Measurements from ENCODE around the gene ARL6IP5.
A peak's percentile ranks its signal among the peaks of the same experiment; 100 is the strongest.

Gene ARL6IP5

DNA sequence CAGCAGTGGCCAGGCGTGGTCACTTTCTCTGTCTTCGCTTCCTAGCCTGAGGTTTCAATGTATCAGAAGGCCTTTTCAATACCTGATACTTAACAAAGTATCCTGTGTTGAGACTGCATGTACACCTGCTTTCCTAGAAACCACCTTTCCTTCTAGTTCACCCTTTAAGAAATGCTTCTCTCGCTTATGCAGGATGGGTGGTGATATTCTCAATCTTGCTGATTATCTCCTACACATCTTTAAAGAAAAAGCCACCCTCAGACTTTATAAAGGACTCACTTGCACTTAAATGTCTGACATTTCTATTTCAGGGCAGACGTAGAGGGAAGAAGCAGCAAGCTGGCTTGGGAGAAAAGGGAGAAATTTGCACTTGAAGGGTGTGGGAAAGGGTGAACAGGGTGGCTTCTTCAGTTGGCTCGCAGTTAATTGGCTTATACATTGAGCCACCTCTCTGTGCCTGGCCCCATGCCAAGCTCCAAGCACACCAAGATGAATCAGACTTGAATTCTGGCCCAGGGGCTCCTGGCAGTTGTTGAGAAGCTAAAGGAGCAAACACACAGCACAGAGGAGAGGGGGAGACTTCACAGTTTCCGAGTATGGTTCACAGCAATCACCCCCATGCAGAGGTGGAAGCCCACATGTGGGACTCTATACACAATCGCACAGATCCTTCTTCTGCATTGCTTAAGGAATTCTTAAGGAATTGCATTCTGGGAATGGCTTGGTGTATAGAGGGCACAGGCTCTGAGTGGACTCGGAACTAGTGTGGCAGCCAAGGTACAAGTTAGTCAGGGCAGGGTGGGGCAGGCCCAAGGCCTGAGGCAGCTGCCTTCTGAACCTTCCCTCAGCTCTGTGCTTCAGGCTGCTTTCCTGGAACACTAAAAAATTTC, 1.3 kb downstream of the ARL6IP5 start:
- peak; percentile 87 for DNase-seq (ENCODE audit: low spot score)

- DNase-seq (ENCODE audit: low spot score), result no peak
Observed at GRCh38 chr3:69087030-69087791, 2.5 kb downstream of the ARL6IP5 start.

- DNase-seq (ENCODE audit: low spot score), result no peak
Observed at GRCh38 chr3:69088063-69088462, 3.3 kb downstream of the ARL6IP5 start.

GRCh38 chr3:69090021-69090420, 5.3 kb downstream of the ARL6IP5 start:
- no peak for DNase-seq (ENCODE audit: low spot score)

DNA sequence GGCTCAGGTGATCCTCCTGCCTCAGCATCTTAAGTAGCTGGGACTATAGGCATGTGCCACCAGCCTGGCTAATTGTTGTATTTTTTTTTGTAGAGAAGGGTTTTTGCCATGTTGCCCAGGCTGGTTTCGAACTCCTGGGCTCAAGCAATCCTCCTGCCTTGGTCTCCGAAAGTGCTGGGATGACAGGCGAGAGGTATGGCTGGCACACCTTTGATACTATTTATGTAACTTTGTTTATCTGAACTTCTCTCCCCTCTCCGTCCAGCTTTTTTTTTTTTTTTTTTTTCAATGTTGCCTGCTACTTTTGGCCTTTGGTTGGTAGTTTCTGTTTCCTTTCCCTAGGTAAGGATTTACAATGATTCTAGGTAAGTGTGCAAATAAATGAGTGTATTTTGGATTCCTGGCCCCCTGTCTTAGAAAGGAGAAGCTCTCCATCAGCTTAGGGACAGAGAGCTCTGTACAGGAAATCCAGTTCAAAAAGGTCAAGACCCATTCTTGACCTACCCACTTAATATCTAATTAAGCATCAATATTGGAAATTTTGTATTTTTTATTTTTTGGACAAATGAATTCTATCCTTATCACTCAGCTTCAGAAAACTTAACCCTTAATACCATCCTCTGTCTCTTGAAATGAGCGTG, 6.8 kb downstream of the ARL6IP5 start:
- DNase-seq (ENCODE audit: low spot score), result no peak

GRCh38 chr3:69092030-69092516, 7.3 kb downstream of the ARL6IP5 start:
- DNase-seq (ENCODE audit: low spot score), result peak; percentile 83

GRCh38 chr3:69094467-69095205, 9.9 kb downstream of the ARL6IP5 start:
- DNase-seq (ENCODE audit: low spot score), result peak; percentile 56

DNA sequence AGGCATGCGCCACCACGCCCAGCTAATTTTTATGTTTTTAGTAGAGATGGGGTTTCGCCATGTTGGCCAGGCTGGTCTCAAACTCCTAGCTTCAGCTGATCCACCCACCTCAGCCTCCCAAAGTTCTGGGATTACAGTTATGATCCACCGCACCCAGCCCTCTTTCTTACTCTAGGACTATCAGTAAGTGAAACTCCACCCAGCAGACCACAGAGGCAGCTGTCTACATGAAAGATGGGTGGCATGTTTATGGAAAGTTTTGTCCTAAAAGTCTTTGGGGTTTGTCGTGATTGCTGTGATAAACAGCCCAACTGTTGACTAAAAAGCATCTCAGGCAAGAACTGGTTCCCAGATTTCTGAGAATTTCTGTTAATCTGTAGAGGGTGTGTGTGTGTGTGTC, 10.9 kb downstream of the ARL6IP5 start:
- DNase-seq (ENCODE audit: low spot score), result no peak

GRCh38 chr3:69096299-69096698, 11.6 kb downstream of the ARL6IP5 start:
- no peak for DNase-seq (ENCODE audit: low spot score)

DNA sequence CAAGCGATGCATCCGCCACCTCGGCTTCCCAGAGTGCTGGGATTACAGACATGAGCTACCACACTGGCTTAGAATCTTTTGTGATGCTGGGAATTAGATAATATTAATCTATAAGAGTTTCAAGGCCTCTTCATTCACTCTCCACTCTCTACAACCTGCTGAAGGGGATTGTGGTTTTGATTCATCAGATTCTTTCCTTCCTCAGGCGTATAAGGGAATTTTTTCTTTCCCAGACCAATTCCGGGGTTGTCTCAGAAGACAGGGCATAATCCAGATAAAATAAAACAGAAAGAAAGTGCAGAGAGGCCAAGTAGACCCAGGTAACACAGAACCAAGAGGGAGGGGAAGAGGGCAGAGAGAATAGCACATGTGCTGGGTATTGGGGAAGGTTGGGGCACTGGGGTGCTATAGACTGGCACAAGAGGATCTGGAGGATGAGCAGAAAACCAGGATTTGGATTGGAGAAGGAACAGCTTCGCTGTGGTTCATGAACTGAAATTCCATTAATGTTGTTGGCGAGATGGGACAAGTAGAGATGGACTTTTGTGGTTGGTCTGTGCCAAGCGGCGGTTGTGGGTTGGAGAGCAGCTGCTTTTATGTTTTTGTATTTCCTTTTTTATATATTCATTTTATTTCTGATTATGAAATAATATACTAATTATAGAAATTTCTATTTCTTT, 12.8 kb downstream of the ARL6IP5 start:
- no peak for DNase-seq (ENCODE audit: low spot score)

DNA sequence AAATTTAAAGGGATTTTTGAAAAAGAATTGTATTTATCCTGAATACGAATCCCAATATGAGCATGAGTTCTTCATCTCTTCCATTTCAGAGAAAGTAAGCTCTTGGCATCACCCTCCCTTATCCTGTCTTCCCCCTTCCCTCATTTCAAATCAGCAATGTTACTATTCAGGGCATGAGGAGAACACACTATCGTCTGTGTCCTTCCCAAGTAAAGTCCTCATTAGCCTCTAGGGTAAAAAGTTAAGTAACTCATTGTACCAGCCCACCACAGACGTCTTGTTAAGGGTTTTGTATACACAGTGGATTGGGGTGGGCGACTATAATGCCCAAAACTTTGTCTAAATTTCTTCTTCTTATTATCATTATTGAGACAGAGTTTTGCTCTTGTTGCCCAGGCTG, 14.8 kb downstream of the ARL6IP5 start:
- DNase-seq (ENCODE audit: low spot score), result no peak

DNA sequence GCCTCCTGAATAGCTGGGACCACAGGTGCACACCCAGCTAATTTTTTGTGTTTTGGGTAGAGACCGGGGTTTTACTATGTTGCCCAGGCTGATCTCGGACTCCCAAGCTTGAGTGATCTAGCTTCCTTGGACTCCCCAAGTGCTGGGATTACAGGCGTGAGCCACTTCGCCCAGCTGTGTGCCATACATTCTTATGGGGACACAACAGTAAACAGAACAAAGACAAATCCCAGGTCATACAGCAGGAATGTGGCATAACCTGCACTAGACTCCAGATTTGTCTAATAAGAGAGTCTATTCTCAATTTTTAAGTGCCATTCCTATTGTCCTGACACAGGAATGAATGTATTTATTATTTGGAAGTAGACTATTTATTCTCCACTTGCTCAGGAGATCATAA, 17.6 kb downstream of the ARL6IP5 start:
- DNase-seq (ENCODE audit: low spot score), result no peak

DNA sequence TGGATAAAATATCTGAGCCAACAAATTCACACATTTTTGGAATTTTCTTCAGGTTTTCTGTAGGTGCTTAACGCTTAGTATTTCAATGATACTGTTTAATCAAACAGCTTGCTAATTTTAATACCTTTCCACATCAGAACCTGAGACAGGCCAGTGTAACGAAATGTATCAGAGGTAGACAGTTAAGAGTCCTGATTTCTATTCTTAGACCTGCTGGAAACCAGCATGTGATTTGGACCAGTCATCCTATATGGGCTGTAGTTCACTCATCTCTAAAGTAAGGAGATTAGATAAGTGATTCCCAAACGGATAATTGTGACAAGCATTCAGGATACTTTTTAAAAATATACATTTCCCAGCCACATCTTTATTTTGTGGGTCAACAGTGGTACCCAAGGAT, 18.4 kb downstream of the ARL6IP5 start:
- no peak for DNase-seq (ENCODE audit: low spot score)

DNA sequence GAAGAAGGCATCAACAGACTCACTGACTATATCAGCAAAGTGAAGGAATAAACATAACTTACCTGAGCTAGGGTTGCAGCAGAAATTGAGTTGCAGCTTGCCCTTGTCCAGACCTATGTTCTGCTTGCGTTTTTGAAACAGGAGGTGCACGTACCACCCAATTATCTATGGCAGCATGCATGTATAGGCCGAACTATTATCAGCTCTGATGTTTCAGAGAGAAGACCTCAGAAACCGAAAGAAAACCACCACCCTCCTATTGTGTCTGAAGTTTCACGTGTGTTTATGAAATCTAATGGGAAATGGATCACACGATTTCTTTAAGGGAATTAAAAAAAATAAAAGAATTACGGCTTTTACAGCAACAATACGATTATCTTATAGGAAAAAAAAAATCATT, 19.8 kb downstream of the ARL6IP5 start:
- DNase-seq (ENCODE audit: low spot score), result no peak

- no peak for DNase-seq (ENCODE audit: low spot score)
Observed at GRCh38 chr3:69105320-69105719, 20.6 kb downstream of the ARL6IP5 start.

DNA sequence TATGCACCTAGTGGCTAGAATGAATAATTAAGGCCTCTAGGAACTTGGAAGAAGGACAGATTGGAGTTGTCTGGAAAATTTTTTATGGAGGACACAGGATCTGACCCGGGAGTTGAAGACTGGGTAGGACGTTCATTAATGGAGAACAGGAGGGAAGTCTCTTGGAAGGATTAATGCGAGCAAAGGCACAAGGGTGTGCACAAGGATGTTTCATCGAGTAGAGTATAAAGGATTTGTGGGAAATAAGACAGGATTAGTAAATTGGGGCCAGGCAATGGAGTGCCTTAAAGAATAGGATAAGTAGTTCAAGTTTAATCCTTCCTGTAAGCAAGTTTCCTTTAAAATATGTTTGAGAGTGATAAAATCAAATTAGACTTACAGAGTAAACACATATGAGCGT, 23.1 kb downstream of the ARL6IP5 start:
- DNase-seq (ENCODE audit: low spot score), result no peak

DNA sequence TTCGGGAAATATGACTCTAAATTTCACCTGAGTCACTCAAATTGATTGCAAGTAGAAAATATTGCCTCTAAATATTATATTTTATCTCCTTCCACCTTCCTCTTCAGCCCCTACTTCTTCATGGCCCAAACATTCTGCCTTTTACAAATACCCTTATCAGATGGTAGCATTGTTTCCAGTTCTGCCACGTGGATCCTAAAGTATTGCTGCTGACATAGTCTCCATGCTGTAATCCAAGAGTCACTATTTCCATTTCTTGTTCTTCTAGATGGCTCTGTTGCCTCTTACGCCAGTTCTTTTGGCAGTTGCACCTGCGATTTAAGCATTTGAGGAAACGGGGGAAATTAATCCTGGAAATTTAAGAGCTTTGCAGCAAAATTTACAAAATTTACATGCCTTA, 24.1 kb downstream of the ARL6IP5 start:
- DNase-seq (ENCODE audit: low spot score), result no peak

DNA sequence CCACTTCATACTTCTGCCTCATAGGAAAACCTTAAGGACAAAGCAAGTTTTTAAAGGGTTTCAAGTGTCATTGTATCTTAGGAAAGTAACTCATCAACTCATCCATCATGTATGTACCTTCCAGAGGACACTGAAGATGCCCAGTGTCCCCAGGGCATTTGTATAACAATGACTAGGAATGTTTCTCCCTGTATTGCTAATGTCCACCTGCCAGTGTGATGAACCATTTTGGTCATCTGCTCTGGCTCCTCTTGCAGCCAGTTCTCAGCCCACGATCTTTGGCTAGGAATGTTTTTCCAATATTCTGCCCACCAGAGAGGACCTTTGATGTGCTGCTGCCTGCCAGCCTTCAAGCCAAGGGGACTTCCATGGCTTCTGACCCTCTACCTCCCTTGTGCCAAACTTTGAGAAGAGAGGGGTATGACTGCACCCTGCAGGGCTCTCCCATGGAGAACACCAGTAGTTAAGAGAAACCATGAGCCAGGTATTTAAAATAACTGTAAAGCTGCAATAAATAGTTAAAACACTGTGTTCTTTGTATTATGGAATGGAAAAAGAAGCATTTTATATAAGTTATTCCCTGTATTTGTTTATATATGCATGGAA, 26.3 kb downstream of the ARL6IP5 start:
- DNase-seq (ENCODE audit: low spot score), result no peak

DNA sequence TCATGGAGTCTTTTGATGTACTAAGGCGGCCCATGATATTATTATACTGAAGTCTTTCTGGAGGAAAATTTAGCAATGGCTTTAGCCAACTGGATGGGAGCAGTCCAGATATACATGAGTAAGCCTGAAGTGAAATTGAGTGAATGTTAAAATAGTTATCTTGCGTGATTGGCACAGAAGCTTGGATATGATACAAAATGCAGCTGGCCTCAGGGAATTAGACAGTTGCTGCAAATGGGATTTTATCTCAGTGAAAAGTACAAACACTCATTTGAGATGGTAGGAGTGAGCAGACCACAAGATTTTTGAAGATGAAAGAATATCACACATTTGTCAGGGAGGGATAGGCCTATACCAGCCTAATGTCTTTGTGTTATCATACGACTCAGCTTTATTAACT, 28.8 kb downstream of the ARL6IP5 start:
- DNase-seq (ENCODE audit: low spot score), result no peak

- no peak for DNase-seq (ENCODE audit: low spot score)
Observed at GRCh38 chr3:69115731-69116130, 31.0 kb downstream of the ARL6IP5 start.

GRCh38 chr3:69116162-69116561, 31.4 kb downstream of the ARL6IP5 start:
- peak; percentile 46 for DNase-seq (ENCODE audit: low spot score)

Data from Ammon's horn (tissue), 1 donor.